Stimulated activated CD8-positive, alpha-beta memory T cell treated with anti-CD3 and anti-CD28 coated beads, Interleukin-7, amount 100 ng/mL, for 24 hours (primary cell): ENCODE results near the gene KCNG2.

Experiments
- DNase-seq: peaks from one replicate; pipeline ENCODE4 v3.0.0-alpha.2; 2020; ENCODE audit warnings: low read depth

The KCNG2 gene

DNA sequence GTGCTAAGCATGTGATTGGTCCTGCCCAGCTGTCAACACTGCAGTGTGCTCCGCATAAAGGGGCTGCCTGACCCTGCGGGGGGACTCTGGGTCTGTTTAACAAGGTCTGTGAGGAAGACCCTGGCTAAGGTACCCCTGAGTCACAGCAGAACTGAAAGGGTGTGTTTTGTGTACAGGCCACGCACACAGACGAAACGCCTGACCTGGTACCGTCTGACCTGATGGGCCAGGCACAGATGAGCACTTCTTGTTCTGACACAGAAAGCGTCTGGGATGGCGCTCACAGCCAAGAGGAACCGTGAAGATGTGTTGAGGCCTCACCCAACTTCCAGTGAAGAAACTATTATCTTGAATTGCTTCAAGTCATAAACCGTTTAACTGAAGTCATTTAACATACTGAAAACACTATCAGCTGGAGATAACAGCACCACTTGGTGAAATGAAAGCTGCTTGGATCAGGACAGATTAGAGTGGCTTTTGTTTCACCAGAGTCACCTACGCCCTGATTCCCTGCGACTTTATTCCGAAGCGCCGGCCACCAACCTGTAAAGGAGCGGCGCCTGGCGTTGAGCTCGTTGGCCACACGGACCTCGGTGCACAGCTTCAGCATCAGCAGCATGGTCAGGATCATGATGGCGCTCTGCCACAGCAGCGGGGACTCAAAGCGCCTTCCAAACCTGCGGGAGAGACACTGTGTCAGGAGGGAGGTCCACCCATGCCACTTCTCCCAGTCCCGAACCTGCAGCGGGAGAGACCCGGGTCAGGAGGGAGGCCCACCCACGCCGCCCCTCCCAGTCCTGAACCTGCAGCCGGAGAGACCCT is 145.3 kb downstream of the KCNG2 start:
- DNase-seq: no peak

- DNase-seq: no peak
Measured at GRCh38 chr18:79943608-79944125, 145.9 kb downstream of the KCNG2 start.

DNA sequence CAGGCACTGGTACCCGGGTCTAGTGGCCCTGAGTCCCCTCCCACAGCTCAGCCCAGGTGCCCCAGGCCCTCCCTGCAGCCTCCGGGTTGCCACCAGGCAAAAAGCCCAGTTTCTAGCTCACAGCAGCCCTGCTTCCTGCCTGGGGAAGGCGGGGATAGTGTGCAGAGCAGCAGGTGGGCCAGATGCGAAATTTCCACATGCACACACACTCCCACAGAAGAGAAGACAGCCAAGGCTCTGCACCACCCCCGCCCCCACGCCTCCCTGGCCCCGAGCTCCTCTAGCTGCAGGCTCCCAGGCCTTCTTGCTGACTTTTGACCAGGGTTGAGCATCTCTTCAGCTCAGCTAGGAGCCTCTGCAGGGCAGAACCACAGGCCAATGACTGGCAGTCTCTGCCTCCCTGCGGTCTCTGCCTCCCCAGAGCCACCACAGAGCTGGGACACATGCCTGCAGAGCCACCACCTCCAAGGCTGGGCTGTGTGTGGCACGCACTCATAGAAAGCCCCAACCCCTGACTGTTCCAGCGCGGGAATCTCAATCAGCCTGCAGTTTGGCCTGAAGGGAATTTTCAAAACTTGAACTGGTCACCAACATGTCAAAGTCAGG is 146.5 kb downstream of the KCNG2 start:
- no peak for DNase-seq

- no peak for DNase-seq
Measured at GRCh38 chr18:79944746-79945117, 147.0 kb downstream of the KCNG2 start.

DNA sequence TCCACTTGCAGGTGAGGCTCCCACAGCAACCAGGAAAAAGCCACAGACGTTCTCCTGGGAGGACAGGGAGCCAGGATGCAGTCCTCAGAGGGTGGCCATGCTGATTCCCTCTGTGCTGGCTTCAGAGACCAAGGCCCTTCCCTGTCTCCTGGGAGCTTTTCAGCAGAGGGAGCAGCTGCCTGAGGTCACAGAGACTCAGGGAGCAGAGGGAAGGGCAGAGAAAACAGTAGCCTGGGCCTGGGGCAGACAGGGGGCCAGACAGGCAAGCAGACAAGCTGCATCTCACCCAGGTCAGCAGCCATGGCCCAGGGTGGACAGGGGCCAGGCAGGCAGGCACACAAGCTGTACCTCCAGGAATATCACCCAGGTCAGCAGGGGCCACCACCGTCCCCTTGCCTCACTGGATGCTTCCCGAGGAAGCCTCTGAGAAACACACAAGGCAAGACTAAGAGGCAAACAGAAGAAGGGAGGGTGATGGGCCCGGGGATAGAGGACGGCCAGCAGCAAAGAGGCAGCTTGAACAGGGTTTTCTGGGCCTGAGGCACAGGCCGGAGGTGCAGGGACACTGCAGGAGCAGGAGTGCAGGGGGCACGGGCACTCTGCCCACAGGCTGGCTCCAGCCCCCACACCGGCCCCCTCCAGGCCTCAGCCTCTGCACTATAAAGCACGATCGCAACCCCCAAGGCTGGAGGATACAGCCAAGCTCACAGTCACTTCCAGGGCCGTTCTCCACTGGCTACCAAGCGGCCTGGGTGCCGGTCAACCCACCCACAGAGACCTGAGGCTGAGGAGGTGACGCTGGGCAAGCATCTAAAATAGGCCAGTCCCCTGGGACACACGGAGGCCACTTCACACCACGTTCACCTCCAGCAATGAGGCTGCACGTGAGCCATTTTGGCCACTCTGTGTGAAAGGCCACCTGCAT is 147.6 kb downstream of the KCNG2 start:
- no peak for DNase-seq

DNA sequence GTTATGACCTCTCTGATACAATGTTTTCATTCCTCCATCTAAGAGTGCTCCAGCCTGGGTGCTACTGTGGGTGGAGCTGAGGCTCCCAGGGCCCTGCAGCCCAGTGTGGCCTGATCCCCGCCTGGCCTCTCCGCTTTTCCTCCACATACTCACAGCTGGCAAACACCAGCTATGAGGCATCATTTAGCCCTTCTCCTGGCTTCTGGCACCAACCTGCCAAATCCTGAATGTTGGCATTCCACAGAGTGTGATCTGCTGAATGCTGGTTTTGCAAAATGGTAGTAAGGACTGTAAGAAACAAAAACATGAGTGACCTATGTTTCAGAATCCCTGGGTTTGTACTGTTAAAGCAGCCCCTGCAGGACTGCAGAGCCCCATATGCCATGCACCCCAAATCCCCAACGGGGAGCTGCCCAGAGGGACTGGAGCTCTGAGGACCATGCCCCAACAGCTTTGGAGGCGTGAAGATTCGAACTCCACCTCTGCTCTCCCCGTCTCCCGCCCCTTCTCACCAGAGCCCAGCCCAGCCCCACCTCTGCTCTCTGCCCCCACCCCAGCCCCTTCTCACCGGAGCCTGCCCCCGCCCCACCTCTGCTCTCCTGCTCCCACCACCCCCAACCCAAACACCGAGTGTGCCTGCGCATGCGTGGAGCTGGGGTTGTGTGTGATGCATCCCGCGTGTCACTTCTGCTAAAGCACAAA is 149.5 kb downstream of the KCNG2 start:
- no peak for DNase-seq

DNA sequence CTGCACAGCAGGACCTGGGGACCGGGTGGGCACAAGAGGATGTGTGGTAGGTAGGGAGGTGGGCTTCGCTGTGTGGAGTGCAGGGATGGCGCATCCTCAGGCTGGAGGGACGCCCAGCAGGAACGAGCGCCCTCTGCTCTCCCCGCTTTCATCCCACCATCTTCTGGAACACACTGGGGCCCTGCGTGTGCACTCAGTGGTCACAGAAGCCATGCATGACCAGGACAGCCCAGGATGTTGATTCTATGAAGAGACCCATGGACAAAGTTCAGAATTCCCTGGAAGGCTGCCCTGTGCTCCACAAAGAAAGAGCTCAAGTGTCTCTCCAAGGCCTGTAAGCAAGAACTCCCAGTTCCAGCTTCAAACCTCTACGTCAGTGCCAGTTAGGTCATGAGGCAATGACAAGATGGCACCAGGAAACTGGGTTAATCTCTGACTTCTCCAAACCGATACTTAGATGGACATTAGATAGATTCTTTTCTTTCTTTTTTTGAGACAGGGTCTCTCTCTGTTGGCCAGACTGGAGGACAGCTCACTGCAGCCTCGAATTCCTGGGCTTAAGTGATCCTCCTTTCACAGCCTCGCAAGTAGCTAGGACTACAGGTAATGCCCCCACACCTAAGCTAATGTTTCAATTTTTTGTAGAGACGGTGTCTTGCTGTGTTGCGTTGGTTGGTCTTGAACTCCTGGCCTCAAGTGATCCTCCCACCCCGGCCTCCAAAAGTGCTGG is 150.3 kb downstream of the KCNG2 start:
- no peak for DNase-seq

DNA sequence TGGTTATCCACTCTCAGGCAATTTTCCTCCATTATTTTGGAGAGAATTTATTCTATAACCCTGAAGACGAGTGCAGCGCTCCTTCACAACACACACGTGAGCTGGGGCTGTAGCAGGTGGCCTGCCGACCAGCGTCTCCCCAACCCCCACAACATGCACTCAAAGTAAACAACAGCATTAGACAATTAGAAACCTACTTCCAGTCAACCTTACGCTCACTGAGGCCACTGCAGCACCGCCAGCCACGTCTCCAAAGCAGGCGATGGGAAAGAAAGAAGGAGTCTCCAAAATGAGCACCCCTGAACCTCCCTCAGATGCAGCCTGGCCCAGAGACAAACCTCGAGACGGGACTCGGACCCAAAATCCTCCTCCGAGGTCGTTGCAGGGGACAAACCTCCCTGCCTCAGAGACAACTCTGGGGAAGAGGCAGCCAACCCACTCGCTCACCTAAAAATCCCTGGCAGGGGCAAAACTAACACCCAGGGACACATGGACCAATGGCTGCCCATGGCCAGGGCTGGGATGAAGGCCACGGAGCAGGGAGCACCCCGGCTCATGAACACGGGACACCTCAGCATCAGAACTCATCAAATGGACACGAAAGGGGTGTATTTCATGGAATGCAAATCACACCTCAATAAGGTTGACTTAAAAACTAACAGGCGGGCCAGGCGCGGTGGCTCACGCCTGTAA is 151.1 kb downstream of the KCNG2 start:
- DNase-seq: no peak
